ENCODE results near the gene DMBT1. TPM values are rescaled to one million over a fixed set of nuclear protein-coding genes. Genes with fewer than 3 reads are reported as not detected.

The DMBT1 gene
- total RNA-seq, 1 experiment from 2014 or later, result not detected

GRCh38 chr10:122657255-122657654 is 96.7 kb downstream of the DMBT1 start:
- DNase-seq (ENCODE audit: low read depth), result no peak
- in situ Hi-C loops (cut with HindIII; ENCODE audit: low pct_unique_long_range_greater_than_20kb, low sequenced_read_pairs), result no loop called here

- in situ Hi-C loops (cut with HindIII; ENCODE audit: low pct_unique_long_range_greater_than_20kb, low sequenced_read_pairs), result no loop called here
- DNase-seq (ENCODE audit: low read depth), result no peak
Measured at GRCh38 chr10:122657729-122658128, 97.2 kb downstream of the DMBT1 start.

GRCh38 chr10:122658356-122659049 is 97.9 kb downstream of the DMBT1 start:
- in situ Hi-C loops (cut with HindIII; ENCODE audit: low pct_unique_long_range_greater_than_20kb, low sequenced_read_pairs), result no loop called here
- no peak for DNase-seq (ENCODE audit: low read depth)

GRCh38 chr10:122659126-122659525 is 98.6 kb downstream of the DMBT1 start:
- in situ Hi-C loops (cut with HindIII; ENCODE audit: low pct_unique_long_range_greater_than_20kb, low sequenced_read_pairs), result no loop called here
- no peak for DNase-seq (ENCODE audit: low read depth)

- in situ Hi-C loops (cut with HindIII; ENCODE audit: low pct_unique_long_range_greater_than_20kb, low sequenced_read_pairs), result no loop called here
- DNase-seq (ENCODE audit: low read depth), result no peak
Measured at GRCh38 chr10:122659651-122660050, 99.1 kb downstream of the DMBT1 start.

- no peak for DNase-seq (ENCODE audit: low read depth)
- in situ Hi-C loops (cut with HindIII; ENCODE audit: low pct_unique_long_range_greater_than_20kb, low sequenced_read_pairs), result no loop called here
Measured at GRCh38 chr10:122660696-122661095, 100.1 kb downstream of the DMBT1 start.

GRCh38 chr10:122662231-122662630 is 101.7 kb downstream of the DMBT1 start:
- DNase-seq (ENCODE audit: low read depth), result no peak
- in situ Hi-C loops (cut with HindIII; ENCODE audit: low pct_unique_long_range_greater_than_20kb, low sequenced_read_pairs), result no loop called here

- in situ Hi-C loops (cut with HindIII; ENCODE audit: low pct_unique_long_range_greater_than_20kb, low sequenced_read_pairs), result no loop called here
- DNase-seq (ENCODE audit: low read depth), result no peak
Measured at GRCh38 chr10:122663516-122664130, 103.1 kb downstream of the DMBT1 start.

GRCh38 chr10:122664501-122664900 is 103.9 kb downstream of the DMBT1 start:
- in situ Hi-C loops (cut with HindIII; ENCODE audit: low pct_unique_long_range_greater_than_20kb, low sequenced_read_pairs), result no loop called here

GRCh38 chr10:122665329-122665860 is 104.8 kb downstream of the DMBT1 start:
- DNase-seq (ENCODE audit: low read depth), result no peak
- in situ Hi-C loops (cut with HindIII; ENCODE audit: low pct_unique_long_range_greater_than_20kb, low sequenced_read_pairs), result no loop called here

More at GRCh38 chr10:122664501-122664900, 103.9 kb downstream of the DMBT1 start:
- DNase-seq (ENCODE audit: low read depth), result no peak

GRCh38 chr10:122665946-122666345 is 105.4 kb downstream of the DMBT1 start:
- no peak for DNase-seq (ENCODE audit: low read depth)
- in situ Hi-C loops (cut with HindIII; ENCODE audit: low pct_unique_long_range_greater_than_20kb, low sequenced_read_pairs), result no loop called here

GRCh38 chr10:122669045-122669444 is 108.5 kb downstream of the DMBT1 start:
- no peak for DNase-seq (ENCODE audit: low read depth)

GRCh38 chr10:122669842-122670241 is 109.3 kb downstream of the DMBT1 start:
- DNase-seq (ENCODE audit: low read depth), result no peak
- in situ Hi-C loops (cut with HindIII; ENCODE audit: low pct_unique_long_range_greater_than_20kb, low sequenced_read_pairs), result no loop called here

More at GRCh38 chr10:122669045-122669444, 108.5 kb downstream of the DMBT1 start:
- in situ Hi-C loops (cut with HindIII; ENCODE audit: low pct_unique_long_range_greater_than_20kb, low sequenced_read_pairs), result no loop called here

- in situ Hi-C loops (cut with HindIII; ENCODE audit: low pct_unique_long_range_greater_than_20kb, low sequenced_read_pairs), result no loop called here
- DNase-seq (ENCODE audit: low read depth), result no peak
Measured at GRCh38 chr10:122671355-122671754, 110.8 kb downstream of the DMBT1 start.

- DNase-seq (ENCODE audit: low read depth), result no peak
- in situ Hi-C loops (cut with HindIII; ENCODE audit: low pct_unique_long_range_greater_than_20kb, low sequenced_read_pairs), result no loop called here
Measured at GRCh38 chr10:122672655-122673054, 112.1 kb downstream of the DMBT1 start.

- in situ Hi-C loops (cut with HindIII; ENCODE audit: low pct_unique_long_range_greater_than_20kb, low sequenced_read_pairs), result no loop called here
- no peak for DNase-seq (ENCODE audit: low read depth)
Measured at GRCh38 chr10:122673269-122673668, 112.7 kb downstream of the DMBT1 start.

GRCh38 chr10:122673731-122674130 is 113.2 kb downstream of the DMBT1 start:
- no peak for DNase-seq (ENCODE audit: low read depth)
- in situ Hi-C loops (cut with HindIII; ENCODE audit: low pct_unique_long_range_greater_than_20kb, low sequenced_read_pairs), result no loop called here

GRCh38 chr10:122674781-122675180 is 114.2 kb downstream of the DMBT1 start:
- in situ Hi-C loops (cut with HindIII; ENCODE audit: low pct_unique_long_range_greater_than_20kb, low sequenced_read_pairs), result no loop called here
- DNase-seq (ENCODE audit: low read depth), result no peak

- DNase-seq (ENCODE audit: low read depth), result no peak
- in situ Hi-C loops (cut with HindIII; ENCODE audit: low pct_unique_long_range_greater_than_20kb, low sequenced_read_pairs), result no loop called here
Measured at GRCh38 chr10:122675278-122675677, 114.7 kb downstream of the DMBT1 start.

GRCh38 chr10:122678266-122678665 is 117.7 kb downstream of the DMBT1 start:
- in situ Hi-C loops (cut with HindIII; ENCODE audit: low pct_unique_long_range_greater_than_20kb, low sequenced_read_pairs), result no loop called here

More at GRCh38 chr10:122678266-122678665, 117.7 kb downstream of the DMBT1 start:
- no peak for DNase-seq (ENCODE audit: low read depth)
